ENCODE results near the gene LGALS7. TPM values are rescaled to one million over a fixed set of nuclear protein-coding genes. Genes with fewer than 3 reads are reported as not detected.
A peak's percentile ranks its signal among the peaks of the same experiment; 100 is the strongest.
"Not testable (repeated sequence)": the region's sequence is repeated elsewhere in the genome, so short reads cannot be mapped to it uniquely, and the experiment has no call there.

The LGALS7 gene
- total RNA-seq, 2 donors from 2014 or later: not detected

- WGBS, 2 donors: 77 to 78% methylated on average over 8 of the region's 8 CpGs
- H3K27ac ChIP-seq: no peak overlapping the region
- H3K36me3 ChIP-seq (replicated peaks in 1 of 2; ENCODE audit: insufficient read depth in 1 of 2, low read depth in 2 of 2): no peaks in the 10 kb centered on the region
- H3K27me3 ChIP-seq: no peaks in the 10 kb centered on the region
- H3K9me3 ChIP-seq: no peaks in the 10 kb centered on the region
- ATAC-seq: no peak
- no peak for DNase-seq
- TF ChIP-seq CTCF (IDR thresholded peaks at IDR 0.05) (no peak), POLR2A (IDR thresholded peaks at IDR 0.05) (no peak)
- H3K4me3 ChIP-seq: no peak overlapping the region
- no peaks in the 10 kb centered on the region for H3K4me1 ChIP-seq
- intact Hi-C loops (cut with DNase I): no loop called here
These were observed 19.9 kb upstream of the LGALS7 start for GRCh38 chr19:38793177-38793576.

GRCh38 chr19:38792250-38793111, 19.2 kb upstream of the LGALS7 start:
- DNase-seq (peak in 1 of 4 donors; percentile 15), ATAC-seq (peak; percentile 8)
- Histone ChIP-seq H3K27me3 (no peaks in the 10 kb centered on the region), H3K9me3 (no peaks in the 10 kb centered on the region), H3K4me3 (no peak overlapping the region), H3K4me1 (no peaks in the 10 kb centered on the region), H3K36me3 (replicated peaks in 1 of 2; ENCODE audit: insufficient read depth in 1 of 2, low read depth in 2 of 2) (no peaks in the 10 kb centered on the region), H3K27ac (no peak overlapping the region)
- no peak for TF ChIP-seq POLR2A (IDR thresholded peaks at IDR 0.05)
- peak in 1 of 7 experiments; percentile 2 for TF ChIP-seq CTCF (IDR thresholded peaks at IDR 0.05)
- intact Hi-C loops (cut with DNase I): no loop called here
- WGBS, 2 donors: 33 to 73% methylated on average over 6 to 51 of the region's 71 CpGs

- WGBS, 2 donors: no CpG with 5 or more reads among the region's 40 CpGs
- H3K36me3 ChIP-seq (replicated peaks in 1 of 2; ENCODE audit: insufficient read depth in 1 of 2, low read depth in 2 of 2); intact Hi-C loops (cut with DNase I); DNase-seq; H3K4me3 ChIP-seq; H3K4me1 ChIP-seq; H3K27me3 ChIP-seq; H3K9me3 ChIP-seq: not testable (repeated sequence)
- peak; percentile 90 for ATAC-seq
- peak overlapping the region in 1 of 4 donors; percentile 30 for H3K27ac ChIP-seq
These were observed 18.2 kb upstream of the LGALS7 start for GRCh38 chr19:38791451-38792064.

DNA sequence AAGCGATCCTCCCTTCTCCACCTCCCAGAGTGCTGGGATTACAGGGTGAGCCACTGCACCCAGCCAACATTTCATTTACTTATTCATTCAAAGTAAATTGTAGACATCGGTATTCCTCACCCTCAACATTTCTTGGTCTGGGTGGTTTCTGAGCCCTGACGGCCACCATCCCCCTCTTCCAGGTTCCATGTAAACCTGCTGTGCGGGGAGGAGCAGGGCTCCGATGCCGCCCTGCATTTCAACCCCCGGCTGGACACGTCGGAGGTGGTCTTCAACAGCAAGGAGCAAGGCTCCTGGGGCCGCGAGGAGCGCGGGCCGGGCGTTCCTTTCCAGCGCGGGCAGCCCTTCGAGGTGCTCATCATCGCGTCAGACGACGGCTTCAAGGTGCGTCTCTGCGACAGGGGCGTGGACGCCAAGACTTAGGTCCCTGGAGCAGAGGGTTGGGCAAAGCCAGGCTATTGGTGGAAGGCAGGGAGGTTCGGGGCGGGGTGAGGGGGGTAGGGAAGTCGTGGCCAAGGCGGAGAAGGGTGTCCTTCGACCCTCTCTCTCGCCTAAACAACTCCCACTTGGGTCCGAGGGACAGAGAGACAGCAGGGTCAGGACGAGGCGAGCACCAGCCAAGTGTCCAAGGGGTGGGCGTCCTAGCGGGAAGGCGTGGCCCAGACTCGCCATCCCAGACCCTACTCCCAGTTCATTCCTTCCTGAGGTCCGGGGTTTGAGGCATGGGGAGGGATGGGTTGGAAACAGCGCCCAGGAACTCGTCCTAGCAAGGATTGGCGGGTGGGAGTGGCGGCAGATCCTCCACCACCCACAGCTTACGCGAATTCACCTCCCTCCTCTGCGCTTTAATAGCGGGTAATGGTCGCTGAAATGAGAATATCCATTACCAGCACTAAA, 17.4 kb upstream of the LGALS7 start:
- ATAC-seq; H3K27me3 ChIP-seq; H3K4me1 ChIP-seq; intact Hi-C loops (cut with DNase I); H3K36me3 ChIP-seq (replicated peaks in 1 of 2; ENCODE audit: insufficient read depth in 1 of 2, low read depth in 2 of 2); H3K4me3 ChIP-seq; H3K9me3 ChIP-seq; DNase-seq: not testable (repeated sequence)
- peak overlapping the region in 1 of 4 donors; percentile 30 for H3K27ac ChIP-seq
- 74 to 84% methylated on average over 8 to 12 of the region's 49 CpGs for WGBS, 2 donors

GRCh38 chr19:38788478-38789243, 15.3 kb upstream of the LGALS7 start, which contains the start of gene LGALS7B:
Gene LGALS7B (plus strand): TSS chr19:38789200. CDS start chr19:38789227, 27 bp downstream.
- no peak for ATAC-seq
- intact Hi-C loops (cut with DNase I): no loop called here
- H3K36me3 ChIP-seq (replicated peaks in 1 of 2; ENCODE audit: insufficient read depth in 1 of 2, low read depth in 2 of 2): no peaks in the 10 kb centered on the region
- 75 to 81% methylated on average over 7 to 10 of the region's 17 CpGs for WGBS, 2 donors
- H3K4me1 ChIP-seq: peaks cover 7% of the 10 kb centered on the region
- DNase-seq: no peak
- TF ChIP-seq POLR2A (IDR thresholded peaks at IDR 0.05) (no peak), CTCF (IDR thresholded peaks at IDR 0.05) (no peak)
- H3K27me3 ChIP-seq: no peaks in the 10 kb centered on the region
- H3K27ac ChIP-seq: no peak within 1 kb of the TSS
- H3K4me3 ChIP-seq: no peak within 1 kb of the TSS
- no peaks in the 10 kb centered on the region for H3K9me3 ChIP-seq
